ENCODE data around the gene CCDC33.

Gene CCDC33

DNA sequence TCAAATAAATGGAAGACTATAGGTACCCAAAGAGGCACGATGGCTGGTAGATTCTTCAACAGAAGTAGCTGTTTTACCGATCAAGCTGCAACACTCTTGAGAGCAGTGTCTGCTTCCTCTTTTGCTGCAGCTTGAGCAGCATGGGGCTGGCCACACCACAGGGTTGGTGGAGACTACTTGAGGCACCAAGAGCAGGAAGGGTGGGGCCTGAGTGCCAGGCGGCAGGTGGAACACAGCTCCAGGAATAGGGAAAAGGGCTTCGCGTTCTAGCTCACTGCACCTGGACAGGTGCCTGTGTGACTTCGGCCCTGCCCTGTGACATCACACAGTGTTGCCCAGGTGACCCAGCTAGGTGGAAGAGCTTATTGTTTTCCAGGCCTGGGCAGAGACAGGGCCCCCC is at the start of gene CCDC33:
TSS of gene CCDC33 (plus strand) at position 365 of the 400 bp plus-strand sequence. CDS start 394 bp downstream, outside the sequence.
- in situ Hi-C loops (cut with MboI; ENCODE audit: low sequenced_read_pairs) = no loop called here

- in situ Hi-C loops (cut with MboI; ENCODE audit: low sequenced_read_pairs) = no loop called here
These were observed 47.9 kb upstream of the CCDC33 start for GRCh38 chr15:74188216-74188615.

GRCh38 chr15:74191798-74192197 is 44.3 kb upstream of the CCDC33 start:
- in situ Hi-C loops (cut with MboI; ENCODE audit: low sequenced_read_pairs) = no loop called here

GRCh38 chr15:74192751-74193150 is 43.4 kb upstream of the CCDC33 start:
- in situ Hi-C loops (cut with MboI; ENCODE audit: low sequenced_read_pairs) = no loop called here

GRCh38 chr15:74193299-74193718 is 42.8 kb upstream of the CCDC33 start:
- in situ Hi-C loops (cut with MboI; ENCODE audit: low sequenced_read_pairs) = no loop called here

DNA sequence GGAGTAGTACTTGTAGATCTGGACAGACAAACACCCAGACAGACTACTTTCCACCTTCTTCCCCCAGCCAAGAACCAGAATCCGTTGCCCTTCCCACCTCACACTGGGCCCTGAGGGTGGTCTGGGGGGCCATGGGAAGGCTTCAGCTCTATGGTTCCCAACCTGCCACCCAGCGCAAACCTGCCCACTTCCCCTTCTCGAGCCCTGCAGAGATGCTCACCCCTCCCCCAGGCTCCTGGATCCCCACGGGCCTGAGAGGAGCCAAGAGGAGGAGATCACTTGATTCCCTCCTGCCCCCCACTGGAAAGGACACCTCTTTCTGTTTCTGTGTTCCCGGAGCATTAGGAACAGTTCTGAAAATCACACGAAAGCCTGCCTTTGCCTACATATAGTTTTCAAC is 42.2 kb upstream of the CCDC33 start:
- in situ Hi-C loops (cut with MboI; ENCODE audit: low sequenced_read_pairs) = no loop called here

DNA sequence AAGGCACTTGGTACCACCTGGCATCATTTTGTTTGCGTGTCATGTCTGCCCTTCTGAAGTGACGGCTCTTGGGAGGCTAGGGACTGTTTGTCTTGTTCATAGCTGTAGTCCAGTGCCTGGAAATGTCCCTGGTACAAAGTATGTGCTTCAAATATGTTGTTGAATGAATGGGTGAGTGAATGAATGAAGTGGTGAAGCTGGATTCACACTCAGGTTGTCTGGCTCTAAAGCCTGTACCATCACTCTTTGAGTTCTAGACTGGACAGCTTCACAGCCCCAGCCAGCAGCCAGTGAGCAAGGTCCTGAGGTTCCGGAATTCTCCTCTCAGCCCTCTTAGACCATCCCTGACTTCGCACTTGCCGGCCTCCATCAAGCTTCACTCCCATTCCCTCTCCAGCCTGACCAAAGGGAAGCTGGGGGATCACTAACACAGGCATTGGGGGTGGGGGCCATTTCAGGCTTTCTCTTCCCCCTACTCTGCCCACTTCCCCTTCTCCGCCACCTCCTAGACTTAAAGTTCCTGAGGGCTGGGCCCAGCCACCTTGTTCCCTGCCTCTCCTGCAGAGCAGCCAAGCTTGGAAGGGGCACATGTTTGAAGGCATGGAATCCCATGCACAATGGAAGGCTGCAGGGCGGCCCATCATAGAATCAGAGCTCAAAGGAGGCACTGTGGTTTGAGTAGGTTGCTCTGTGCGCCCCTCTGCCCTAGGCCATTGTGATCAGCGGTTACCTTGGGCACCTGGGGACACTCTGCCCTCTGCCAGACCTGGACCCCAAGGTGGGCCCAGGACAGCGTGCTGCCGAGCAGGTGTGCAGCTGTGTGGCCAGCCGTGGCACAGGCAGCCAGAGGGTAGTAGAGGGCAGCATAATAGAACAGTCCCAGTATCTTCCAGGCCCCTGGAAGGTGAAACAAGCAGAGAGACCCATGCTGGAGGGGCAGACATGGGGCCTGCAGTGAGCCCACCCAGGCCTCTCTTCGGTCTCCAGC is 41.3 kb upstream of the CCDC33 start:
- in situ Hi-C loops (cut with MboI; ENCODE audit: low sequenced_read_pairs) = no loop called here

DNA sequence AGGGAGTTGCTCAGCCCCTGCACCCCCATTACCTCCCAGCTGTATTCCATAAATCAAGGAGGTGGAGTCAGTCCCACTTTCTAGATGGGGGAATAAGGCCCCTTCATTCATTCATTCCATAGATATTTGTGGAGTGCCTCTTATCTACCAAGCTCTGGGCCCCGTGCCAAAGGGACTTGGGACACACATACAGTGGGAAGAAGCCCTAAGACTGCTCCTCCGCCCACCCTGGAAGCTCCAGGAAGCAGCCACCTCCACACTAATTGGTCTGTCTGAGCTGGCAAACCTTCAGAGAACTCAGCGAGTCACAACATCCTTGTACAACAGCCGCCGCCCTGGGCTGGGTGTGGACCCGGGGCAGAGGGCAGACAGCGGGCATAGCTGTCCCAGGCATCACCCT is 40.0 kb upstream of the CCDC33 start:
- in situ Hi-C loops (cut with MboI; ENCODE audit: low sequenced_read_pairs) = no loop called here

DNA sequence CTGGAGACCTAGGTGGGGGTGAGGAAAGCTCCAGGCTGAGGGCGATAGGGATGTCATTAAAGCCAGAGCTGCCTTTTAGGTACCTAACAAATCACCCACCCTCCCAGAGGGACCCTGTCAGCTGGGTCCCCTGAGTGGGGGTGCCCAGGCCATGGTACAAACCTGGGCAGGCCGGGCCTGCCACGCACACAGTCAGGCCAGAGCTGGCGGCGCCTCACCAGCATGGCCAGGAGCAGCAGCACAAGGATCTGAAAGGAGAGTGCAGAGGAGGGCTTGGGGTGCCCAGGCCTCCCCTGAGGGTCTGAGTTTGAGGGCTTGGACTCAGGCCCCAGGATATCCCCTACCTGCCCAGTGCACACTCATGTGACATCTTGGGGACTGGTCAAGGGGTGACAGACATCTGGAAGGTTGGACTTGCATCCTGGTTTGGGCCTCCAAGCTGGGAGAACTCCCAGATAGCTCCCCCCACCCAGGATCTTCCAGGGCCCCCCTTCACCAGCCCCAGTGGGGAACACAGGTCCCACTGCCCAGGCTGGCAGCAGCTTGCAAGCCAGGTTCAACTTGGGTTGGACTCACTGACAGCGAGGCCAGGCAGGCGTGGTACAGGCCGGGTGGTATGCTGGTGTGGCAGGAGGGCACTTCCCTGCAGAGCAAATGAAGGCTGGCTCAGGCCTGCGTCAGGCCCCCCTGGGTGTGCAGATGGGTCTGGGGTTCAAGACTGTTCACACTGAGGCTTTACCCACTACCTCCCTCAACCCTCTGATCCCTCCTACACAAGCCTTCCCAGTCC is 38.8 kb upstream of the CCDC33 start:
- in situ Hi-C loops (cut with MboI; ENCODE audit: low sequenced_read_pairs) = no loop called here

DNA sequence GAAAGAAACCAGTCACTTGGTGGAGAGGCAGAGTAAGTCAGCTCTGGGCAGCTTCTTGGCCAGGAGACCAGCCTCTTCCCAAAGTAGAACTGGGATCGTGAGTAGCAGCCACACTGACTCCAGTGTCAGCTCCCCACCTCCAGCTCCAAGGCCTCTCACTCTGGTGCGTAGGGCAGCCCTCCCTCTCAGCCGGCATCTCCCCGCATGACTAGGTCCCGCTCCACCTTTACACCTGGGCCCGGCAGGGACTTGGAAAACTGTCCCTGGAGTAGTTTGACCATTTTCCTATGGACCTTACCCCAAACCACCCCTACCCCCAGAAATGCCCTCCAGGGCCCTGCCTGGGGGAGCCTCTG is 36.9 kb upstream of the CCDC33 start:
- in situ Hi-C loops (cut with MboI; ENCODE audit: low sequenced_read_pairs) = no loop called here

GRCh38 chr15:74200412-74200815 is 35.7 kb upstream of the CCDC33 start:
- in situ Hi-C loops (cut with MboI; ENCODE audit: low sequenced_read_pairs) = no loop called here

GRCh38 chr15:74200871-74201419 is 35.2 kb upstream of the CCDC33 start:
- in situ Hi-C loops (cut with MboI; ENCODE audit: low sequenced_read_pairs) = no loop called here

DNA sequence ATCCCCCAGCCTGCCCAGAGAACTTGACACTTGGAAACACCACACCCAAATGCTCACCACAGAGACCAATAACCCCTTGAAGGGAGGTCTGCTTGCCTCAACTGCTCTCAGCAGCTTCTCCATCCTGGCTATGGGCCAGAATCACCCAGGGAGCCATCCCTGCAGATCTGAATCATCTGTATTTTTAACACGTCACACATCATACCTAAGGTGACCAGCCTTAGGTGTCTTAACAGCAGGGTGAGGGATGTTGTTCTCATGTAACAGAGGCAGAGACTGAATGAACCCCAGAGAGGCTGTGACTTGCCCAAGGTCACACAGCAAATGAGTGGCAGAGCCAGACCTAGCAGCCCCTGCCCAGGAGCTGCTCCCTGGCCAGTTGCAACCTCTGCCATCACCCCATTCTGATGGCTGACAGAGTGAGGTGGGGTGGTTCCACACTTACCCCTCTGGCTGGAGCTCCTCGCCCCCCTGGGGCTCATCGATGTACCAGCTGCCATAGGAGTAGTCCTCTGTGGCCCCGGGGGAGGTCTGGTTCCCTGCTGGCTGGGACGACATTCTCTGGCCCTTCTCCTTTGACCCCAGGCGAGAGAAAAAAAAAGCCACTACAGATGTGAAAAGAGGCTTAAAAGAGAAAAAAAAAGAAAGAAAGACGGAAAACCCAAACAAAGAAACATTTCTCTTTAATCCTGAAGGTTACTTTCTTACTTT is 34.3 kb upstream of the CCDC33 start:
- in situ Hi-C loops (cut with MboI; ENCODE audit: low sequenced_read_pairs) = no loop called here

GRCh38 chr15:74202452-74203401 is 33.4 kb upstream of the CCDC33 start, which contains the start of gene STRA6:
Gene STRA6 (minus strand): TSS chr15:74202787. CDS start chr15:74202267, 520 bp downstream.
- in situ Hi-C loops (cut with MboI; ENCODE audit: low sequenced_read_pairs) = no loop called here

- in situ Hi-C loops (cut with MboI; ENCODE audit: low sequenced_read_pairs) = no loop called here
These were observed 32.2 kb upstream of the CCDC33 start for GRCh38 chr15:74203914-74204431.

- in situ Hi-C loops (cut with MboI; ENCODE audit: low sequenced_read_pairs) = no loop called here
These were observed 30.6 kb upstream of the CCDC33 start for GRCh38 chr15:74205582-74205947.

- in situ Hi-C loops (cut with MboI; ENCODE audit: low sequenced_read_pairs) = no loop called here
These were observed 29.3 kb upstream of the CCDC33 start for GRCh38 chr15:74206801-74207281.

- in situ Hi-C loops (cut with MboI; ENCODE audit: low sequenced_read_pairs) = no loop called here
These were observed 28.3 kb upstream of the CCDC33 start for GRCh38 chr15:74207652-74208440.

DNA sequence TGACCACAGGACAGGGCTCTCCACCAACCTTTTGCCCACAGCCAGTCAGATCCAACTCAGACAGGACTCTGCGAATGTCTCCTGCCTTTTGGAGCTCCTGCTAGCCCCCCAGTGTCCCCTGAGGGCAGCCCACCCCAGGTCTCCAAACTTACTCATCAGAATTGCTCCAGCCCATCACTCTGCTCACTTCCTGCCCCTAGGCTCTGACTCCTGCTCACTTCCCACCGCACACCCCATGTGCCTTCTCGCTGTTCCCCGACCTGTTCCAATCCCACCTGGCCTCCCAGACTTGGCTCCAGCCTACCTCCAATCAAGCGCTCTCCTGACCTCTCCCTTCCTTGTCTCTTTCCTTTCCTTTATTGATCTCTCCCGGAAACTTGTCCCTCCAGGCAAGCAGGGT is 27.6 kb upstream of the CCDC33 start:
- in situ Hi-C loops (cut with MboI; ENCODE audit: low sequenced_read_pairs) = no loop called here
